ENCODE data around the gene USP12.
"Not testable (repeated sequence)": the region's sequence is repeated elsewhere in the genome, so short reads cannot be mapped to it uniquely, and the experiment has no call there.

USP12 gene

GRCh38 chr13:27171244-27171826 is at the start of gene USP12:
USP12 (minus strand) TSS chr13:27171811; CDS start chr13:27171639, 172 bp downstream.
- DNase-seq (ENCODE audit: low read depth) = no peak
- no peak for TF ChIP-seq CTCF (IDR thresholded peaks at IDR 0.05; ENCODE audit: low read depth, low read length, missing control alignments)
- peak within 1 kb of the TSS; percentile 70 for H3K4me3 ChIP-seq (ENCODE audit: low read depth, low read length)
- in situ Hi-C loops (cut with HindIII; ENCODE audit: low sequenced_read_pairs) = no loop called here

- H3K4me3 ChIP-seq (ENCODE audit: low read depth, low read length) = no peak overlapping the region
- no peak for TF ChIP-seq CTCF (IDR thresholded peaks at IDR 0.05; ENCODE audit: low read depth, low read length, missing control alignments)
- in situ Hi-C loops (cut with HindIII; ENCODE audit: low sequenced_read_pairs) = no loop called here
- no peak for DNase-seq (ENCODE audit: low read depth)
These were observed 48.0 kb upstream of the USP12 start for GRCh38 chr13:27219611-27220010.

- H3K4me3 ChIP-seq (ENCODE audit: low read depth, low read length); DNase-seq (ENCODE audit: low read depth); in situ Hi-C loops (cut with HindIII; ENCODE audit: low sequenced_read_pairs): not testable (repeated sequence)
These were observed 47.2 kb upstream of the USP12 start for GRCh38 chr13:27218861-27219260.

- DNase-seq (ENCODE audit: low read depth); H3K4me3 ChIP-seq (ENCODE audit: low read depth, low read length); in situ Hi-C loops (cut with HindIII; ENCODE audit: low sequenced_read_pairs): not testable (repeated sequence)
These were observed 46.2 kb upstream of the USP12 start for GRCh38 chr13:27217791-27218190.

- in situ Hi-C loops (cut with HindIII; ENCODE audit: low sequenced_read_pairs); DNase-seq (ENCODE audit: low read depth); H3K4me3 ChIP-seq (ENCODE audit: low read depth, low read length): not testable (repeated sequence)
These were observed 41.8 kb upstream of the USP12 start for GRCh38 chr13:27213386-27213785.

- H3K4me3 ChIP-seq (ENCODE audit: low read depth, low read length) = no peak overlapping the region
- TF ChIP-seq CTCF (IDR thresholded peaks at IDR 0.05; ENCODE audit: low read depth, low read length, missing control alignments) = no peak
- in situ Hi-C loops (cut with HindIII; ENCODE audit: low sequenced_read_pairs) = no loop called here
- no peak for DNase-seq (ENCODE audit: low read depth)
These were observed 40.3 kb upstream of the USP12 start for GRCh38 chr13:27211771-27212364.

- in situ Hi-C loops (cut with HindIII; ENCODE audit: low sequenced_read_pairs) = no loop called here
- DNase-seq (ENCODE audit: low read depth) = no peak
- no peak for TF ChIP-seq CTCF (IDR thresholded peaks at IDR 0.05; ENCODE audit: low read depth, low read length, missing control alignments)
- no peak overlapping the region for H3K4me3 ChIP-seq (ENCODE audit: low read depth, low read length)
These were observed 39.7 kb upstream of the USP12 start for GRCh38 chr13:27211271-27211670.

GRCh38 chr13:27208514-27208913 is 36.9 kb upstream of the USP12 start:
- H3K4me3 ChIP-seq (ENCODE audit: low read depth, low read length) = no peak overlapping the region
- DNase-seq (ENCODE audit: low read depth) = no peak

More at GRCh38 chr13:27208514-27208913, 36.9 kb upstream of the USP12 start:
- no peak for TF ChIP-seq CTCF (IDR thresholded peaks at IDR 0.05; ENCODE audit: low read depth, low read length, missing control alignments)
- in situ Hi-C loops (cut with HindIII; ENCODE audit: low sequenced_read_pairs) = no loop called here

All from astrocyte of the cerebellum (primary cell).